KBM-7 (cell line): ENCODE results near the gene MAP2K2.

Experiments
- DNase-seq: peaks from one replicate; pipeline ENCODE4 v3.0.0-alpha.2; 2015
- in situ Hi-C: fragments of 300-500 bp; cut with MboI; formaldehyde crosslinking; loops from 2 replicates; pipeline ENCODE4 v1.14.3; 2020; ENCODE audit warnings: low sequenced_read_pairs, low pct_unique_long_range_greater_than_20kb, mixed read lengths

MAP2K2 gene

DNA sequence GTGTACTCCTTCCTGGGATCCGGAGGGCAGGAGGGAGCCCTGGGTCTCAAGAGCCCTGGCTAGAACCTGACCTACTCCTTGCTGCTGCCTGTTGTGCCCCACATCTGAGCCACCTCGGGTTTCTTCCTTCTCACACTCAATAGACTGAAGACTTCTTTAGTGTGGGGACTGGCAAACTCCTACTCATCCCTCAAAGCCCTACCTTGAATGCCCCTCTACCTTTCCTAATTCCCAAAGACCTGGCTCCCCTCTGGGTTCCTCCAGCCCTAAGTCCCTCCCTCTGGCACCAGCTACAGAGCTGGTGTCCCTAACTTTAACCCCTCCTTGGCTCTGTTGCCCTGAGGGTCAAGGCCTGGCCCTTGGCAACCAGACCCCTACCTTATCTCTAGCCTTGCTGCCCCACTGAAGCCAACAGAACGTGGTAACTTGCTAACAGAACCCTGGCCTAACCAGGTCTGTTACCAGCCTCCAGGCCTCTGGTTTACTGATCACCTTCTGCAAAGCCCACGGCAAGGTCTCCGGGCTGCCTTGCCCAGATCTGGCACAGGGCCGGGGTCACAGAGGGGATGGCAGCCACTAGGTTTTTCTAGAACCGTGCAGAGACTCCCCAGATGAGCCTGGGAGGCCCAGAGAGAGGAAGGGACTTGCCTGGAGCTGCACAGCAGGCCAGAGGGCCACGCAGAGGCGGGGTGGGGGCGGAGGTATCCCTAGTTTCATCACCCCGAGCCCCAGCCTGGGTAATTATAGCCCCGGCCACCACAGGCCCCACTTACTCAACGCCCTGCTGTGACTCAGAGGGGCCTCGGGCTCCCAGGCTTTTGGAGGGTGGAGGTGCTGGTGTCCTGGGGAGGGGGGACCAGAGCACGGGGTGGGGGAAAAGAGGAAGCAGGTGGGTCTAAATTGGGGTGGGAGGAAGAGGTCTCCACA is 72.5 kb downstream of the MAP2K2 start:
- no peak for DNase-seq
- in situ Hi-C loops: no loop called here

DNA sequence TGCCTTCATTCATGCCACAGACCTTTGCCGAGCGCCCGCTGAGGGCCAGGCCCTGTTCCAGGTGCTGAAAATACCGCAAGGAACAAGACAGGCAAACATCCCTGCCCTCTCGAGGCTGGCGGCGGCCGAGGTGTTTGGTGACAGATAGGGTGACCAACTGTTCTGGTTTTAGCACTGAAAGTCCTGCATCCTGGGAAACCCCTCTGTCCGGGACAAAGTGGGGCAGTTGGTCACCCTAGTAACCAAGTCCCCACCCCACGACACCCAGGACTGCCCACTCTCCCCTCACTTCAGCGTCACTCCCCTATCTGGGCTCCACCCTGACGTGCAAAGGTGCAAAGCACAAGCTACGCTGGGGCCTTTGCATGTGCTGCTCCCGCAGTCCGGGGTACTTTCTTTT is 74.5 kb downstream of the MAP2K2 start:
- in situ Hi-C loops: no loop called here
- DNase-seq: no peak

DNA sequence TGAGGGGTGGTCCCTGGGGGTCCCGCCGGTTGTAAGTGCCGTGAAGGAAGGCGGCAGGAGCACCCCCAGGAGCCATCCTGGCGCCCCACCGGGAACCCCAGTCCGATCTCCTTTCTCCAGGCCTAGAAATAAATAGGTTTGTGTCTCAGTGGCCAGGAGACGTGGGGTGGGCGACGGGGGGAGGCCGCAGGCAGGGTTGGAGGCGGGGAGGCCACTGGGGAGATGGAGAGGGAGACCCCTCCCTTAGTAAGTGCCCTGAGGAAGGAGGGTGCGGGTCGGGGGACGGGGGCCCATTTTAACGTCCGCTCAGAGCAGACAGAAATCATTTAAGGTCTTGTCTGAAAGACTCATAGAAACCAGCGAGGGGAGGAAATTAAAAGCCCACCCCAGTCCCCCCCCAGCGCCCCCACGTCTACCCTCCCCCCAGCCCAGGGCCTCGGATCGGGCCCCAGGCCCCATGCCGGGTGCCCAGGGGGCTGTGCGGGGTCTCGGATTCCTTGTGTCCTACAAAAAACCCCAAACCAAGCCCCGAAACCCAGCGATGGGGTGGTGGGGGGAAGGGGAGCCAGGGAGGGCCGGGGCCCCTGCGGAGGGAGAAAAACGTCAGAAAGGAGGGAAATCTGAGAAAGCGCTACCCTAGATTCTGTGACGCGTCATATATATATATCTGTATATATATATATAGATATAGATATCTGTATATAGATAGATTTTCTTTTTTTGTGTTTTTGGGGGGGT is 76.8 kb downstream of the MAP2K2 start:
- no peak for DNase-seq
- in situ Hi-C loops: no loop called here

DNA sequence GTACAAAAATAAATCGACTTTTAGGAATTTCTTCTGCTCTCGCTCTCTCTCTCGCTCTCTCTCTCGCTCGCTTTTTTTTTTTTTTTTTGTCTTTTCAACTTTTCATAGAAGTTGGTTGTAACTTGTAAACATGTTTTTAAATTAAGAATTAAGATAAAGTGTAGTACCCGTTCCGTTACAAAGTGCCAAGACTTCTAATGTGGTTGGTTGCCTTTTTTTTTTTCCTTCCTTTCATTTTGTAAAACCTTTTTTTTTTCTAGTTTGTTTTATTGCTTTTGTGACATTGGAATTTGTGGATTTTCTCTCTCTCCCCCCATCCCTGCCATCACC is 77.6 kb downstream of the MAP2K2 start:
- no peak for DNase-seq
- in situ Hi-C loops: no loop called here

DNA sequence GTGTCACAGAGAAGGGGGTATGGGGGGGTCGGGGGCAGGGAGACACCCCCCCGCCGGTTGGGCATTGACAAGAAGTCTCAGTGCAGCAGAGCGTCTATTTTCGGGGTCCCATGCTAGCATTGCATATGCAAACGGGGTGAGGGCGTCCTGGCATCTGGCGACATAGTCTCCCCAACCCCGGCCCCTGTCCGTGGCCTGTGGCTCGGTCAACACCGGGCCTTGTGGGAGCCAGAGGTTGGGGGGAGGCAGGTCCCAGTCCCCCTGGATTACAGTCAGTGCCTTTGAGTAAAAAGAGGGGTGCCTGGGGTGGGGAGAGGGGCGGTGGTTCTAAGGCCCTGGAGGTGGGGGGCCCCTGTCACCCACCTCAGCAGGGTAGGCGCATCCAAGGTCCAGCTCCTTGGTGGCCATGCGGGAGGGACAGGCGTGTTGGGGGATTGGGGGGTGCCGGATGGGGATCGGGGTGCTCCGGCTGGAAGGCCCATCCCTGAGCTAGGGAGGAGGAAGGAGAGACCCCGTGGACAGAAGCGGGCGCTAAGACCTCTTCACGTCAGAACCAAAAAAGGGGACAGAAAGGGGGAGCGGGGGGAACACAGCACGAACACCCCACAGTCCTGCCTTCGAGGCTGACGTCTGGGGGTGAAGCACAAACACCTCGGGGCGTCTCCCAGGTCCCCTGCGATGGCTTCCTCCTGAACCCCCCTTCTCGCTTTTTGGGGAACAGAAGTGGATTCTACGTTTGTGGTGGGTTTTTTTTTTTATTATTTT is 78.1 kb downstream of the MAP2K2 start:
- in situ Hi-C loops: no loop called here
- DNase-seq: no peak

DNA sequence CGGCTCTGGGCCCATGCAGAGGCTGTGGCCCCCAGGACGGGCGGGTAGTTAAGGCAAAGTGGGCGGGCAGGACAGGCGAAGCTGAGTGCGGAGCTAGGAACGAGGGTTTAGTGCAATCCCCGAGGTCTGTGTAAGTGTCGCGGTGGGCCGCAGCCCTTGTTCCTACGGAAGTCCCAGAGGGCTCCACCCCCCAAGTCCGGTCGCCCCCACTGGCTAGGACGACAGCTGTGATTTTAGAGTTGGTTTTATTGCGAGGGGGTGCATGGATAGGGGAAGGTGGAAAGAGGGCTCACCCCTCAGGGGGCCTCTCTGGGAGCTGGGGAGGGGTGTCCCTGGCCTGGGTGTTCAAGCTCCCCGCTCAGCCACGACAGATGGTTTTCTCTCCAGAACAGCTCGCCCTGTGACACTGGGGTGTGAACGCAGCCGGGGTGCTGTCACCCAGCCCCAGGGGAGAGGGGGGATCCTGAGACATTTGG is 78.9 kb downstream of the MAP2K2 start:
- no peak for DNase-seq
- in situ Hi-C loops: no loop called here

DNA sequence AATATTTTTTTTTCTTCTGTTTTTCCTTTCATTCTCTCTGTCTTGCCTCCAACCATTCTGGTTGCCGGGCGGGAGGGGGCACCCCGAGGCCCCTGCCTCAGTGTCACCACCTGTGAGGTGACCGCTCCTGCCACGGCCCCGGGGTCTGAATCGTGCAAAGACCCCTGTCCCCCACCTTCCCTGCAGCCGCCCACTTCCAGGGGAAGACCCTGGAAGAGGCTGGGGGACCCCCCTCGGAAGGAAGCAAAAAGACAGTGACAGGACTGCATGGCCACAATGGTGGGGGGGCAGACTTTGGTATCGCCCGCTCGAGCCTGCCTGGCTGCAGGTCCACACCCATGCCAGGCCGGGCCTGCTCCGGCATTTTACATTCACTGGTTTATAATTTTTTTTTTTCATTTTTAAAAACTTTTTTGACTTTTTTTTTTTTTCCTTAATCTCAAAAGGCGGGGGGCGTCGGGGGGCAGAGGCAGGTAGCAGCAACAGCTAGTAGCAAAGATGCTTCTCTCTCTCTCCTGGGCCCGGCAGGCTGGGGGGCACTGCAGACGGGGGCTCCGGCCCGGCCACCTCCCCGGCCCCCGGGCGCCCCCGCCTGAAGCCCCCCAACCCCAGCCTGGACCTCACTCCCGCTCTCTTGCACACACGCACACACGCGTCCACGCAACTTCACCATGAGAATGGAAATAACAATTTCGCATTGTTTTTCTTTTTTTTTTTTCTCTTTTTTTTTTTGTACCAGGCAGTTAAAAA is 79.8 kb downstream of the MAP2K2 start:
- in situ Hi-C loops: no loop called here
- DNase-seq: no peak

DNA sequence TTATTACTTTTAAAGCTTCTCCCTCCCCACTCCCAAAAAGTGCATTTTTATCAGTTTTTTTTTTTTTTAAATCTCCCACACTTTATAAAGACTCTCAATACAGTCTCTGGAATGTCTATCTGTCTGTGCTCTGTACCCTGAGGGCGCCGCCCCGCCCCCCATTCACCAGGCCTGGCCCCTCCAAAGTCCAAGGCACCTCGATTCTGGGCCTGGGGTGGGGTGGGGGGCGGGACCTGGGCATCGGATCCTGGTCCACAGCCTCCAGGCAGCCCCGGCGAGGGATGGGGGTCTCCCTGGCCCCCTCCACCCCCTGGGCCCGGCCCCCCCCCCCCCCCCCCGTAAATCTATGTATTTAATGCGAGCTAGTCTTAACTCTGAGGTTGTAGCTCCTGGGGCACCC is 80.5 kb downstream of the MAP2K2 start:
- DNase-seq: no peak
- in situ Hi-C loops: no loop called here

DNA sequence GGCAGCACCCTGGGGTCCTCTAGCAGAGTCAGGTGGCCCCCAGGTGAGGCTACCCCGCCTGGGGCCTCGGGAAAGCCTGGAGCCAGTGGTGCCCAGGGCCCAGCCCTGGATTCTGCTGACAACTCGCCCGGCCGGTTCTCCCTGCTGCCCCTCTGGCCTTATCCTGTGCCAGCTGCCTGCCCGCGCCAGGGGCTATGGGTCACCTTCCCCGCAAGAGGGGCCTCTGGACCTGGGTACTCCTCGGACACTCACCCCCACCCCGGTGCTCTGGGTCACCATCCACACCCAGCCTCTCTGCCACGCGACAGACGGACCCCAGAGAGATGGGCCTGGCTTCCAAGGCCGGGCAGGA is 81.2 kb downstream of the MAP2K2 start:
- no peak for DNase-seq
- in situ Hi-C loops: no loop called here

DNA sequence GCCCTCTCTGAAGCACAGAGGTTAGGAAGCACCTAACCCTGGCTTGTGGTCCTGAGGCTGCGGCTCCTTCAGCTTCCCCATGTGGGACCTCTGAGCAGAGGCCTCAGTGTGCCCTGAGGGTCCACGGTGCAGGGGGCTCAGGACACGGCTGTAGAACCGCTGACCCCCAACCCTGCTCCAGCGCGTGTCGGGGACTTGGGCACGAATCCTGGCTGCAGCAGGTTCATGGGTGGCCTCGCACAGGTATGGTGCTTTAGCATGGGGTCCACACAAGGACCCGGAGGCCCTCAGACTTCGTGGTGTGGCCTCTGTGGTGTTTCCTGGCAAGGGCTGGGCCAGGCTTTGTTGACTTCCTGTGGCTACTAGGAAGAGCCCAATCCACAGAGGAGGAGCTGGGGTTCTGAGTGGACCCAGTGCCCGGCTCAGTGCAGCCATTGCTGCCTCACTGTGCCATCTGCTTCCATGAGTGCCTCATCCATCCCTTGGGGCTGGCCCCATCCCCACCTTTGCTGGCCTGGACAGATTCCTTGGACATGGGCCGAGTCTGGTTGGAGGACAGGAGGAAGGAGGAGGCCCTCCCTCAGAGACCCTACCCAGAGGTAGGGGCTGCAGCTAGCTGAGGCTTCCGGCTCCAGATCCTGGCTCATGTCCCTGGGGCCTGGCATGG is 81.7 kb downstream of the MAP2K2 start:
- in situ Hi-C loops: no loop called here
- DNase-seq: no peak
